ENCODE data around the gene RALGAPB. TPM values are rescaled to one million over a fixed set of nuclear protein-coding genes. Genes with fewer than 3 reads are reported as not detected.
A peak's percentile ranks its signal among the peaks of the same experiment; 100 is the strongest.

RALGAPB gene
- total and polyA plus RNA-seq, 5 donors = 8.3 to 26.9 (median 22.0) TPM

GRCh38 chr20:38579219-38579910 is 106.7 kb downstream of the RALGAPB start:
- H3K9me3 ChIP-seq (ENCODE audit: control insufficient read depth, low read length) = no peaks in the 10 kb centered on the region
- 44% methylated on average over 7 of the region's 7 CpGs for WGBS
- DNase-seq (peak in 1 of 3 donors; percentile 60), ATAC-seq (peak; percentile 65 to 84)
- H3K27me3 ChIP-seq (ENCODE audit: control insufficient read depth, insufficient read depth) = no peaks in the 10 kb centered on the region
- H3K4me1 ChIP-seq (ENCODE audit: control insufficient read depth, insufficient read depth, low read length) = peaks cover 9% of the 10 kb centered on the region
- no peak overlapping the region for H3K4me3 ChIP-seq (ENCODE audit: low read length)
- no peak overlapping the region for H3K27ac ChIP-seq (ENCODE audit: low read length)
- intact Hi-C loops (cut with DNase I) = no loop called here

- Histone ChIP-seq H3K9me3 (ENCODE audit: control insufficient read depth, low read length) (no peaks in the 10 kb centered on the region), H3K4me3 (ENCODE audit: low read length) (no peak overlapping the region), H3K4me1 (ENCODE audit: control insufficient read depth, insufficient read depth, low read length) (peaks cover 9% of the 10 kb centered on the region), H3K27me3 (ENCODE audit: control insufficient read depth, insufficient read depth) (no peaks in the 10 kb centered on the region), H3K27ac (ENCODE audit: low read length) (no peak overlapping the region)
- intact Hi-C loops (cut with DNase I) = no loop called here
- ATAC-seq (no peak), DNase-seq (no peak)
- 55% methylated on average over 4 of the region's 4 CpGs for WGBS
Measured at GRCh38 chr20:38579921-38580320, 107.3 kb downstream of the RALGAPB start.

GRCh38 chr20:38581013-38581412 is 108.4 kb downstream of the RALGAPB start, which contains the start of gene ADIG:
Gene ADIG (plus strand): TSS chr20:38581197. CDS start chr20:38581251, 54 bp downstream.
- Histone ChIP-seq H3K4me3 (ENCODE audit: low read length) (no peak within 1 kb of the TSS), H3K9me3 (ENCODE audit: control insufficient read depth, low read length) (no peaks in the 10 kb centered on the region), H3K4me1 (ENCODE audit: control insufficient read depth, insufficient read depth, low read length) (peaks cover 9% of the 10 kb centered on the region), H3K27me3 (ENCODE audit: control insufficient read depth, insufficient read depth) (no peaks in the 10 kb centered on the region), H3K27ac (ENCODE audit: low read length) (no peak within 1 kb of the TSS)
- ATAC-seq (peak; percentile 82 to 84), DNase-seq (peak in 1 of 3 donors; percentile 69)
- intact Hi-C loops (cut with DNase I) = no loop called here
- WGBS = 62% methylated on average over 5 of the region's 5 CpGs

- H3K4me3 ChIP-seq (ENCODE audit: low read length) = no peak overlapping the region
- DNase-seq (no peak), ATAC-seq (no peak)
- H3K27me3 ChIP-seq (ENCODE audit: control insufficient read depth, insufficient read depth) = no peaks in the 10 kb centered on the region
- intact Hi-C loops (cut with DNase I) = no loop called here
- no peaks in the 10 kb centered on the region for H3K9me3 ChIP-seq (ENCODE audit: control insufficient read depth, low read length)
- 69% methylated on average over 4 of the region's 4 CpGs for WGBS
- H3K4me1 ChIP-seq (ENCODE audit: control insufficient read depth, insufficient read depth, low read length) = peaks cover 9% of the 10 kb centered on the region
- H3K27ac ChIP-seq (ENCODE audit: low read length) = no peak overlapping the region
Measured at GRCh38 chr20:38581830-38582358, 109.3 kb downstream of the RALGAPB start.

- 89% methylated on average over 4 of the region's 4 CpGs for WGBS
- ATAC-seq = no peak
- Histone ChIP-seq H3K4me3 (ENCODE audit: low read length) (no peak overlapping the region), H3K27me3 (ENCODE audit: control insufficient read depth, insufficient read depth) (no peaks in the 10 kb centered on the region), H3K9me3 (ENCODE audit: control insufficient read depth, low read length) (no peaks in the 10 kb centered on the region), H3K4me1 (ENCODE audit: control insufficient read depth, insufficient read depth, low read length) (peaks cover 9% of the 10 kb centered on the region), H3K27ac (ENCODE audit: low read length) (no peak overlapping the region)
- intact Hi-C loops (cut with DNase I) = no loop called here
- DNase-seq = no peak
Measured at GRCh38 chr20:38583306-38583705, 110.7 kb downstream of the RALGAPB start.

GRCh38 chr20:38584099-38584763 is 111.6 kb downstream of the RALGAPB start:
- no peak for DNase-seq
- WGBS = 45% methylated on average over 7 of the region's 7 CpGs
- H3K9me3 ChIP-seq (ENCODE audit: control insufficient read depth, low read length) = no peaks in the 10 kb centered on the region
- no peak overlapping the region for H3K27ac ChIP-seq (ENCODE audit: low read length)
- no peaks in the 10 kb centered on the region for H3K27me3 ChIP-seq (ENCODE audit: control insufficient read depth, insufficient read depth)
- intact Hi-C loops (cut with DNase I) = no loop called here
- no peak for ATAC-seq
- H3K4me1 ChIP-seq (ENCODE audit: control insufficient read depth, insufficient read depth, low read length) = peaks cover 5% of the 10 kb centered on the region
- H3K4me3 ChIP-seq (ENCODE audit: low read length) = no peak overlapping the region

- intact Hi-C loops (cut with DNase I) = no loop called here
- WGBS = 80% methylated on average over 10 of the region's 10 CpGs
Measured at GRCh38 chr20:38585404-38586180, 112.9 kb downstream of the RALGAPB start.

GRCh38 chr20:38586181-38586525 is 113.5 kb downstream of the RALGAPB start:
- H3K27me3 ChIP-seq (ENCODE audit: control insufficient read depth, insufficient read depth) = no peaks in the 10 kb centered on the region
- H3K27ac ChIP-seq (ENCODE audit: low read length) = no peak overlapping the region
- DNase-seq (no peak), ATAC-seq (no peak)
- H3K4me1 ChIP-seq (ENCODE audit: control insufficient read depth, insufficient read depth, low read length) = no peaks in the 10 kb centered on the region
- 69% methylated on average over 3 of the region's 3 CpGs for WGBS
- H3K9me3 ChIP-seq (ENCODE audit: control insufficient read depth, low read length) = no peaks in the 10 kb centered on the region
- intact Hi-C loops (cut with DNase I) = no loop called here
- H3K4me3 ChIP-seq (ENCODE audit: low read length) = no peak overlapping the region

More at GRCh38 chr20:38585404-38586180, 112.9 kb downstream of the RALGAPB start:
- no peak for ATAC-seq
- Histone ChIP-seq H3K4me1 (ENCODE audit: control insufficient read depth, insufficient read depth, low read length) (no peaks in the 10 kb centered on the region), H3K4me3 (ENCODE audit: low read length) (no peak overlapping the region), H3K27ac (ENCODE audit: low read length) (no peak overlapping the region), H3K27me3 (ENCODE audit: control insufficient read depth, insufficient read depth) (no peaks in the 10 kb centered on the region), H3K9me3 (ENCODE audit: control insufficient read depth, low read length) (no peaks in the 10 kb centered on the region)
- no peak for DNase-seq

GRCh38 chr20:38588303-38588702 is 115.7 kb downstream of the RALGAPB start:
- Histone ChIP-seq H3K27ac (ENCODE audit: low read length) (no peak overlapping the region), H3K4me3 (ENCODE audit: low read length) (no peak overlapping the region), H3K9me3 (ENCODE audit: control insufficient read depth, low read length) (no peaks in the 10 kb centered on the region), H3K27me3 (ENCODE audit: control insufficient read depth, insufficient read depth) (no peaks in the 10 kb centered on the region), H3K4me1 (ENCODE audit: control insufficient read depth, insufficient read depth, low read length) (no peaks in the 10 kb centered on the region)
- WGBS = 90% methylated on average over 6 of the region's 6 CpGs
- ATAC-seq (no peak), DNase-seq (no peak)
- intact Hi-C loops (cut with DNase I) = no loop called here

- Histone ChIP-seq H3K4me3 (ENCODE audit: low read length) (no peak overlapping the region), H3K4me1 (ENCODE audit: control insufficient read depth, insufficient read depth, low read length) (no peaks in the 10 kb centered on the region), H3K27ac (ENCODE audit: low read length) (no peak overlapping the region), H3K27me3 (ENCODE audit: control insufficient read depth, insufficient read depth) (no peaks in the 10 kb centered on the region), H3K9me3 (ENCODE audit: control insufficient read depth, low read length) (no peaks in the 10 kb centered on the region)
- DNase-seq = no peak
- WGBS = 83% methylated on average over 4 of the region's 4 CpGs
- ATAC-seq = no peak
- intact Hi-C loops (cut with DNase I) = no loop called here
Measured at GRCh38 chr20:38589351-38589750, 116.7 kb downstream of the RALGAPB start.
